GM18870 (cell line): ENCODE measurements around the gene C20orf202.

Source experiments
- ATAC-seq: cut with Tn5 transposase; IDR thresholded peaks from one replicate; pipeline ENCODE4 v1.9.1; 2021; ENCODE audit warnings: moderate library complexity; ENCODE audit not compliant: unreplicated experiment

C20orf202 gene

GRCh38 chr20:1184260-1184637 is 19.0 kb upstream of the C20orf202 start:
- no peak for ATAC-seq

- ATAC-seq = no peak
Observed at GRCh38 chr20:1184638-1185315, 18.5 kb upstream of the C20orf202 start, which contains the start of gene TMEM74B. Gene TMEM74B (minus strand): TSS chr20:1184981. CDS start chr20:1183801, 1,180 bp downstream.

GRCh38 chr20:1185316-1185741 is 17.9 kb upstream of the C20orf202 start:
- ATAC-seq = no peak

GRCh38 chr20:1185790-1186334 is 17.4 kb upstream of the C20orf202 start:
- no peak for ATAC-seq

GRCh38 chr20:1186367-1186991 is 16.8 kb upstream of the C20orf202 start:
- ATAC-seq = no peak

GRCh38 chr20:1187605-1188171 is 15.6 kb upstream of the C20orf202 start:
- ATAC-seq = no peak

GRCh38 chr20:1188347-1188746 is 14.9 kb upstream of the C20orf202 start:
- ATAC-seq = no peak

- ATAC-seq = no peak
Observed at GRCh38 chr20:1189827-1190226, 13.4 kb upstream of the C20orf202 start.

- no peak for ATAC-seq
Observed at GRCh38 chr20:1190847-1191246, 12.4 kb upstream of the C20orf202 start.

GRCh38 chr20:1191299-1191698 is 12.0 kb upstream of the C20orf202 start:
- ATAC-seq = no peak

GRCh38 chr20:1195226-1195625 is 8.0 kb upstream of the C20orf202 start:
- ATAC-seq = no peak

GRCh38 chr20:1196634-1197033 is 6.6 kb upstream of the C20orf202 start:
- no peak for ATAC-seq

- no peak for ATAC-seq
Observed at GRCh38 chr20:1197801-1198200, 5.5 kb upstream of the C20orf202 start.

GRCh38 chr20:1198751-1199150 is 4.5 kb upstream of the C20orf202 start:
- ATAC-seq = no peak

GRCh38 chr20:1199212-1199873 is 3.9 kb upstream of the C20orf202 start:
- ATAC-seq = no peak

- ATAC-seq = no peak
Observed at GRCh38 chr20:1199964-1200363, 3.3 kb upstream of the C20orf202 start.

- ATAC-seq = no peak
Observed at GRCh38 chr20:1203630-1204029, 376 bp downstream of the C20orf202 start.

GRCh38 chr20:1204113-1204512 is 859 bp downstream of the C20orf202 start:
- ATAC-seq = no peak

GRCh38 chr20:1204576-1204975 is 1.3 kb downstream of the C20orf202 start:
- ATAC-seq = no peak

GRCh38 chr20:1205802-1206201 is 2.5 kb downstream of the C20orf202 start:
- ATAC-seq = no peak

- ATAC-seq = no peak
Observed at GRCh38 chr20:1206366-1207148, 3.3 kb downstream of the C20orf202 start.
